Measurements from ENCODE around the gene SNUPN. TPM values are rescaled to one million over a fixed set of nuclear protein-coding genes. Genes with fewer than 3 reads are reported as not detected.
"Not testable (repeated sequence)": the region's sequence is repeated elsewhere in the genome, so short reads cannot be mapped to it uniquely, and the experiment has no call there.

SNUPN gene
- polyA plus RNA-seq, 1 of the 3 experiments (the other 2 are of a cell fraction): 31.7 TPM

DNA sequence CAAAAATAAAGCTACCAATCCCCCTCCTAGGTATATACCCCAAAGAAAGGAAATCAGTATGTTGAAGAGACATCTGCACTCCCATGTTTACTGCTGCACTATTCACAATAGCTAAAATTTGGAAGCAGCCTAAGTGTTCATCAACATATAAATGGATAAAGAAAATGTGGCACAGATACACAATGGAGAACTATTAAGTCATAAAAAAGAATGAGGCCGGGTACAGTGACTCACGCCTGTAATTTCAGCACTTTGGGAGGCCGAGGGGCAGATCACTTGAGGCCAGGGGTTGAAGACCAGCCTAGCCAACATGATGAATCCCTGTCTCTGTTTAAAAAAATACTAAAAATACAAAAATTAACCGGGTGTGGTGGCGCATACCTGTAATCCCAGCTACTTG, 36.5 kb downstream of the SNUPN start:
- DNase-seq: no peak
- Histone ChIP-seq H4K20me1 (ENCODE audit: insufficient read depth) (no peaks in the 10 kb centered on the region), H3K79me2 (ENCODE audit: insufficient read depth) (no peaks in the 10 kb centered on the region), H3K36me3 (replicated peaks in 1 of 2; ENCODE audit: control insufficient read depth in 1 of 2, insufficient read depth in 2 of 2, low read length in 1 of 2) (peaks cover 0 to 4% of the 10 kb centered on the region in 2 experiments), H3K9me2 (no peaks in the 10 kb centered on the region), H3K9me3 (no peaks in the 10 kb centered on the region), H3K27me3 (ENCODE audit: insufficient read depth) (no peaks in the 10 kb centered on the region), H2AFZ (ENCODE audit: low read depth) (no peak overlapping the region), H3K27ac (ENCODE audit: low read depth in 2 of 2, low read length in 1 of 2) (no peak overlapping the region), H3K9ac (no peak overlapping the region), H3K4me1 (ENCODE audit: control insufficient read depth in 1 of 2, insufficient read depth in 2 of 2, low read depth in 1 of 2, low read length in 1 of 2) (no peaks in the 10 kb centered on the region), H3F3A (replicated peaks; ENCODE audit: insufficient read depth) (no peaks in the 10 kb centered on the region), H3K4me2 (no peak overlapping the region), H3K4me3 (ENCODE audit: low read depth in 2 of 2, low read length in 1 of 2) (no peak overlapping the region)
- WGBS (ENCODE audit: low lambda C conversion rate): 96% methylated on average over 5 of the region's 5 CpGs
- TF ChIP-seq, protein P1, sequence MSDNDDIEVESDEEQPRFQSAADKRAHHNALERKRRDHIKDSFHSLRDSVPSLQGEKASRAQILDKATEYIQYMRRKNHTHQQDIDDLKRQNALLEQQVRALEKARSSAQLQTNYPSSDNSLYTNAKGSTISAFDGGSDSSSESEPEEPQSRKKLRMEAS (IDR thresholded peaks at IDR 0.05; ENCODE audit: low read depth): no peak
- TF ChIP-seq FOXJ3 (CRISPR knock-in tag; IDR thresholded peaks at IDR 0.05): no peak
- TF ChIP-seq NRF1 (IDR thresholded peaks at IDR 0.05; ENCODE audit: low read depth, low read length): no peak
- TF ChIP-seq PBX3 (IDR thresholded peaks at IDR 0.05): no peak
- no peak for TF ChIP-seq IRF3 (IDR thresholded peaks at IDR 0.05; ENCODE audit: low read depth, low read length)
- no peak for TF ChIP-seq GABPA (IDR thresholded peaks at IDR 0.05; ENCODE audit: low read depth)
- no peak for TF ChIP-seq RFX5 (IDR thresholded peaks at IDR 0.05; ENCODE audit: low read length)
- TF ChIP-seq TEAD4 (IDR thresholded peaks at IDR 0.05; ENCODE audit: borderline replicate concordance, insufficient read depth): no peak
- TF ChIP-seq SIN3A (IDR thresholded peaks at IDR 0.05; ENCODE audit: borderline replicate concordance, low read depth, low read length): no peak
- TF ChIP-seq FOXM1 (IDR thresholded peaks at IDR 0.05; ENCODE audit: low read depth): no peak
- no peak for TF ChIP-seq NFIC (IDR thresholded peaks at IDR 0.05; ENCODE audit: borderline replicate concordance)
- no peak for TF ChIP-seq REST (IDR thresholded peaks at IDR 0.05; ENCODE audit: low read depth, low read length)
- TF ChIP-seq ZBTB33 (IDR thresholded peaks at IDR 0.05; ENCODE audit: borderline replicate concordance, low read depth): no peak
- TF ChIP-seq MEF2A (IDR thresholded peaks at IDR 0.05; ENCODE audit: borderline replicate concordance, low read depth): no peak
- no peak for TF ChIP-seq ELF1 (IDR thresholded peaks at IDR 0.05)
- CTCF ChIA-PET: interaction anchor here (0.9 kb wide), 1 partner anchor 10 kb away, joined by 3 read pairs; the partner anchor contains the start of gene PTPN9
- POLR2A ChIA-PET: no interaction called here

DNA sequence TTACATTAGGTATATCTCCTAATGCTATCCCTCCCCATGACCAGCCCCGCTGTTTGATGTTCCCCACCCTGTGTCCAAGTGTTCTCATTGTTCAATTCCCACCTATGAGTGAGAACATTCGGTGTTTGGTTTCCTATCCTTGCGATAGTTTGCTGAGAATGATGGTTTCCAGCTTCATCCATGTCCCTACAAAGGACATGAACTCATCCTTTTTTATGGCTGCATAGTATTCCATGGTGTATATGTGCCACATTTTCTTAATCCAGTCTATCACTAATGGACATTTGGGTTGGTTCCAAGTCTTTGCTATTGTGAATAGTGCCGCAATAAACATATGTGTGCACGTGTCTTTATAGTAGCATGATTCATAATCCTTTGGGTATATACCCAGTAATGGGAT, 39.1 kb downstream of the SNUPN start:
- H3K36me3 ChIP-seq (replicated peaks in 1 of 2; ENCODE audit: control insufficient read depth in 1 of 2, insufficient read depth in 2 of 2, low read length in 1 of 2); H3K27ac ChIP-seq (ENCODE audit: low read depth in 2 of 2, low read length in 1 of 2); H3K9me3 ChIP-seq; H3K9me2 ChIP-seq; H3K79me2 ChIP-seq (ENCODE audit: insufficient read depth); H3K4me2 ChIP-seq; H4K20me1 ChIP-seq (ENCODE audit: insufficient read depth); H2AFZ ChIP-seq (ENCODE audit: low read depth); H3K4me1 ChIP-seq (ENCODE audit: control insufficient read depth in 1 of 2, insufficient read depth in 2 of 2, low read depth in 1 of 2, low read length in 1 of 2); H3K4me3 ChIP-seq (ENCODE audit: low read depth in 2 of 2, low read length in 1 of 2); CTCF ChIA-PET; H3F3A ChIP-seq (replicated peaks; ENCODE audit: insufficient read depth); H3K9ac ChIP-seq; H3K27me3 ChIP-seq (ENCODE audit: insufficient read depth); DNase-seq: not testable (repeated sequence)
- POLR2A ChIA-PET: interaction anchor here (0.6 kb wide), 1 partner anchor 97 kb away, joined by 3 read pairs; no protein-coding TSS in a partner anchor
- 98% methylated on average over 5 of the region's 5 CpGs for WGBS (ENCODE audit: low lambda C conversion rate)

Measured in SK-N-SH (cell line).